ENCODE measurements around the gene DNAH11.
"Not testable (repeated sequence)": the region's sequence is repeated elsewhere in the genome, so short reads cannot be mapped to it uniquely, and the experiment has no call there.

GRCh38 chr7:21532485-21532884 lies 10.4 kb upstream of the DNAH11 start:
- not testable (repeated sequence) for TF ChIP-seq CTCF (IDR thresholded peaks at IDR 0.05; ENCODE audit: poor library complexity, severe bottlenecking); REST (IDR thresholded peaks at IDR 0.05; ENCODE audit: borderline replicate concordance); POLR2AphosphoS5 (IDR thresholded peaks at IDR 0.05); EP300 (conservative IDR thresholded peaks at IDR 0.05; ENCODE audit: poor library complexity, severe bottlenecking); RAD21 (conservative IDR thresholded peaks at IDR 0.05); EZH2 (IDR thresholded peaks at IDR 0.05; ENCODE audit: borderline replicate concordance, insufficient read depth, low read length, poor library complexity, severe bottlenecking)

Data from neural cell (in vitro differentiated cells).